Thoracic aorta (tissue), 2 donors: ENCODE results near the gene B4GALNT2. TPM values are rescaled to one million over a fixed set of nuclear protein-coding genes. Genes with fewer than 3 reads are reported as not detected.

Experiments
- ATAC-seq: fragments of 150-250 bp; one replicate; pipeline ENCODE4 v1.8.0; 2017; ENCODE audit warnings: low read depth; ENCODE audit not compliant: insufficient number of reproducible peaks, low FRiP score
- DNase-seq: peaks from one replicate; pipeline ENCODE4 v3.0.0-alpha.2; 2020; ENCODE audit warnings: low spot score
- H3K27ac ChIP-seq, 2 donors: fragments of 200-600 bp; sonication (generic); 1 replicate in 1 of 2; 2 replicates in 1 of 2; pipeline ENCODE4 v1.5.1; 2016; ENCODE audit warnings: mild to moderate bottlenecking in 2 of 2, moderate library complexity in 2 of 2
- H3K27me3 ChIP-seq: fragments of 200-600 bp; sonication (generic); replicated peaks from 2 replicates; pipeline ENCODE4 v1.6.0; 2016; ENCODE audit warnings: mild to moderate bottlenecking; ENCODE audit not compliant: insufficient read depth
- H3K36me3 ChIP-seq: fragments of 200-600 bp; sonication (generic); one replicate; pipeline ENCODE4 v1.5.1; 2016
- H3K4me1 ChIP-seq, 2 donors: fragments of 200-600 bp; sonication (generic); 1 replicate in 1 of 2; 2 replicates in 1 of 2; pipeline versions ENCODE4 v1.5.1 to v1.6.0; 2016; ENCODE audit warnings: low read depth in 2 of 2, mild to moderate bottlenecking in 1 of 2; ENCODE audit not compliant: control insufficient read depth in 1 of 2
- H3K4me3 ChIP-seq: fragments of 200-600 bp; sonication (generic); 2 replicates; pipeline ENCODE4 v1.5.1; 2016; ENCODE audit warnings: mild to moderate bottlenecking
- H3K9me3 ChIP-seq: fragments of 200-600 bp; sonication (generic); 2 replicates; pipeline ENCODE4 v1.5.1; 2016
- total RNA-seq, 2 donors: library from RNA; depleted of rRNA; stranded (reverse); fragments of >200 nt; gene quantifications; one replicate each; pipeline versions ENCODE4 v1.1.0 to v1.2.3, GENCODE V29; 2016
- TF ChIP-seq, protein P1 (sequence below): fragments of 200-600 bp; sonication (generic); IDR thresholded peaks from one replicate; pipeline ENCODE4 v1.5.1; 2019; ENCODE audit warnings: antibody characterized with exemption

B4GALNT2 gene
- total RNA-seq, 2 donors from 2014 or later = not detected

- no peak for ATAC-seq
- Histone ChIP-seq H3K4me1 (no peaks in the 10 kb centered on the region), H3K4me3 (no peak overlapping the region), H3K36me3 (no peaks in the 10 kb centered on the region), H3K27me3 (no peaks in the 10 kb centered on the region), H3K9me3 (no peaks in the 10 kb centered on the region), H3K27ac (no peak overlapping the region)
- TF ChIP-seq, protein P1, sequence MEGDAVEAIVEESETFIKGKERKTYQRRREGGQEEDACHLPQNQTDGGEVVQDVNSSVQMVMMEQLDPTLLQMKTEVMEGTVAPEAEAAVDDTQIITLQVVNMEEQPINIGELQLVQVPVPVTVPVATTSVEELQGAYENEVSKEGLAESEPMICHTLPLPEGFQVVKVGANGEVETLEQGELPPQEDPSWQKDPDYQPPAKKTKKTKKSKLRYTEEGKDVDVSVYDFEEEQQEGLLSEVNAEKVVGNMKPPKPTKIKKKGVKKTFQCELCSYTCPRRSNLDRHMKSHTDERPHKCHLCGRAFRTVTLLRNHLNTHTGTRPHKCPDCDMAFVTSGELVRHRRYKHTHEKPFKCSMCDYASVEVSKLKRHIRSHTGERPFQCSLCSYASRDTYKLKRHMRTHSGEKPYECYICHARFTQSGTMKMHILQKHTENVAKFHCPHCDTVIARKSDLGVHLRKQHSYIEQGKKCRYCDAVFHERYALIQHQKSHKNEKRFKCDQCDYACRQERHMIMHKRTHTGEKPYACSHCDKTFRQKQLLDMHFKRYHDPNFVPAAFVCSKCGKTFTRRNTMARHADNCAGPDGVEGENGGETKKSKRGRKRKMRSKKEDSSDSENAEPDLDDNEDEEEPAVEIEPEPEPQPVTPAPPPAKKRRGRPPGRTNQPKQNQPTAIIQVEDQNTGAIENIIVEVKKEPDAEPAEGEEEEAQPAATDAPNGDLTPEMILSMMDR = no peak
- DNase-seq = no peak
Measured at GRCh38 chr17:49111934-49112333, 20.6 kb upstream of the B4GALNT2 start.

DNA sequence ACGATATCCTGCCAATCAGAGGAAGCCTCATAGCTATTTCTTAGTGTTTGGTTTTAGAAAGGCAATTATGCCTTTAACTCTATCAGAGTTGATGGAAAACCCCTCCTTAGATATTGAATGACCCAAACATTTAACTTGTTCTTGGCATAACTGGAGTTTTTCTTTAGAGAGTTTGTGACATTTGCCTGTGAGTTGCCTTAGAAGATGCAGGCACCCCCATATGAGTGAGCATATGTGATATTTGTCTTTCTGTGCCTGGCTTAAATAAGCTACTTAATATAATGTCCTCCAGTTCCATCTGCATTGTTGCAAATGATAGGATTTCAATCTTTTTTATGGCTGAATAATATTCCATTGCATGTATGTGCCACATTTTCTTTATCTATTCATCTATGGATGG, 19.6 kb upstream of the B4GALNT2 start:
- TF ChIP-seq, protein P1 = no peak
- no peak for ATAC-seq
- no peak overlapping the region for H3K4me3 ChIP-seq

DNA sequence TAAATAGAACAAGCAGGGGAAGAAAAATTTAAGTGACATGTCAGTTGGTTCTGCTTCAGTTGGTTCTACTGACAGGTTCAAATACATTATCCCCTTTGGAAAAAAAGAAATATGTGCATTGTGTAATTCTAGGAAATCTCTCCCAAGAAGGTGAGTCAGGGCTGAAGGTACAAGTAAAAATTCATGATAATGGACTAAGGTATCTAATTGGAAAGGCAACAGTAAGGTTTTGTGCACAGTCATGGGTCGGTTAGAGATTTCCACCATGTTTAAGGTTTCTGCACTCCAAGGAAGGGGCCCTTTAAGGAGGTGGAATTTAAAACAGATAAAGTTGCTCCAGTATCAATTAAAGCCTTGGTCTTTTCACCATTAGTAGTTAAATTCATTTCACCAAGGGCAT, 17.9 kb upstream of the B4GALNT2 start:
- Histone ChIP-seq H3K4me3 (no peak overlapping the region), H3K4me1 (no peaks in the 10 kb centered on the region), H3K27me3 (no peaks in the 10 kb centered on the region), H3K27ac (no peak overlapping the region), H3K36me3 (no peaks in the 10 kb centered on the region), H3K9me3 (no peaks in the 10 kb centered on the region)
- ATAC-seq = no peak
- DNase-seq = no peak
- TF ChIP-seq, protein P1 = no peak

More for the DNA sequence above, 19.6 kb upstream of the B4GALNT2 start:
- Histone ChIP-seq H3K27ac (no peak overlapping the region), H3K36me3 (no peaks in the 10 kb centered on the region), H3K4me1 (no peaks in the 10 kb centered on the region), H3K9me3 (no peaks in the 10 kb centered on the region), H3K27me3 (no peaks in the 10 kb centered on the region)
- no peak for DNase-seq

- Histone ChIP-seq H3K4me3 (no peak overlapping the region), H3K27me3 (no peaks in the 10 kb centered on the region), H3K4me1 (no peaks in the 10 kb centered on the region), H3K36me3 (no peaks in the 10 kb centered on the region), H3K27ac (no peak overlapping the region), H3K9me3 (no peaks in the 10 kb centered on the region)
- TF ChIP-seq, protein P1 = no peak
- ATAC-seq (no peak), DNase-seq (no peak)
Measured at GRCh38 chr17:49117587-49118230, 14.9 kb upstream of the B4GALNT2 start.

DNA sequence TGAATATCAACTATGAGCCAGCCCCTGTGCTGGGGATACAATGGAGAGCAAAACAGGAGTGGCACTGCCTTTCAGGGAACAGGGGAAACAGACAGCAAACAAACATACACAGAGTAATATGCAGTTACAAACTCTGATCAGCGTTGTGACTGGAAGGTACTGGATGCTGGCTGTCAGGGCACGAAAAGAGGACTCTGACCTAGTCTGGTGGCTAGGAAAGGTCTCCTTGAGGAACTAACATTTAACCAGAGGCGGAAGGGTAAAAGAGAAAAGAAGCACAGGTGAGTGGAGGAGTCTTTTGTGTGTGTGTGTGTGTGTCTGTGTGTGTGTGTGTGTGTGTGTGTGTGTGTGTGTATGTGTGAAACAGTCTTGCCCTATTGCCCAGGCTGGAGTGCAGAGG, 12.4 kb upstream of the B4GALNT2 start:
- H3K27me3 ChIP-seq = no peaks in the 10 kb centered on the region
- no peak for ATAC-seq
- DNase-seq = no peak
- no peaks in the 10 kb centered on the region for H3K9me3 ChIP-seq
- TF ChIP-seq, protein P1 = no peak
- no peaks in the 10 kb centered on the region for H3K4me1 ChIP-seq
- no peak overlapping the region for H3K4me3 ChIP-seq
- H3K27ac ChIP-seq = no peak overlapping the region
- no peaks in the 10 kb centered on the region for H3K36me3 ChIP-seq
